ENCODE data around the gene SMIM24.

DNA sequence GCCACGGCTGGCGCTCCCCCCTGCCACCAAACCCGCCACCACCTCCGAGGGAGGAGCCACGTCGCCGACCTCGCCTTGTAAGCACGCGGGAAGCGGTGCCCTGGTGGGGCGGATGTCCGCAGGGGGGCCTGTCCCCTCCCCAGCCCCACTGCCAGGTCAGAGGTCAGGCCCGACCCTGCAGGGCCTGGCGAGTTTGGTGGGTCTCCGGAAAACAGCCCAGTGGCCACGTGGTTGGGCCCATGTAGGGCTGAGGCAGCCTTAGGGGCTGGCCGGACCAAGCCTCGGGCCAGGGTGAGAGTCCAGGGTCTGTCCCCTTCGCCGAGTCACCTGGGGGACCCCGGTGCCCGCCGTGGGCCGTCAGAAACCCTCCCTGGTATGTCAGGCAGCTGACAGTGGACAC is 26.5 kb downstream of the SMIM24 start:
- no peak for TF ChIP-seq CTCF (IDR thresholded peaks at IDR 0.05; ENCODE audit: insufficient read depth, low read length, poor library complexity, severe bottlenecking)
- no peak for TF ChIP-seq EZH2phosphoT487 (conservative IDR thresholded peaks at IDR 0.05; ENCODE audit: low read length)

All from SU-DHL-6 (cell line).